ENCODE data around the gene CIAO2A.

Gene CIAO2A

GRCh38 chr15:64136347-64136746, 42.7 kb upstream of the CIAO2A start:
- no peak for DNase-seq (ENCODE audit: extremely low read depth, low read depth)
- no peak for TF ChIP-seq CTCF (IDR thresholded peaks at IDR 0.05; ENCODE audit: low read depth, low read length, missing control alignments)
- no peak overlapping the region for H3K4me3 ChIP-seq (replicated peaks; ENCODE audit: low read depth, low read length)

- H3K4me3 ChIP-seq (replicated peaks; ENCODE audit: low read depth, low read length): no peak overlapping the region
- no peak for DNase-seq (ENCODE audit: extremely low read depth, low read depth)
- no peak for TF ChIP-seq CTCF (IDR thresholded peaks at IDR 0.05; ENCODE audit: low read depth, low read length, missing control alignments)
These were observed 40.7 kb upstream of the CIAO2A start for GRCh38 chr15:64134345-64134829.

GRCh38 chr15:64133623-64134344, 40.1 kb upstream of the CIAO2A start:
- DNase-seq (ENCODE audit: extremely low read depth, low read depth): no peak
- no peak for TF ChIP-seq CTCF (IDR thresholded peaks at IDR 0.05; ENCODE audit: low read depth, low read length, missing control alignments)

GRCh38 chr15:64132217-64132616, 38.6 kb upstream of the CIAO2A start:
- H3K4me3 ChIP-seq (replicated peaks; ENCODE audit: low read depth, low read length): no peak overlapping the region
- no peak for DNase-seq (ENCODE audit: extremely low read depth, low read depth)
- TF ChIP-seq CTCF (IDR thresholded peaks at IDR 0.05; ENCODE audit: low read depth, low read length, missing control alignments): no peak

More at GRCh38 chr15:64133623-64134344, 40.1 kb upstream of the CIAO2A start:
- H3K4me3 ChIP-seq (replicated peaks; ENCODE audit: low read depth, low read length): no peak overlapping the region

- H3K4me3 ChIP-seq (replicated peaks; ENCODE audit: low read depth, low read length): no peak overlapping the region
- no peak for DNase-seq (ENCODE audit: extremely low read depth, low read depth)
- no peak for TF ChIP-seq CTCF (IDR thresholded peaks at IDR 0.05; ENCODE audit: low read depth, low read length, missing control alignments)
These were observed 37.9 kb upstream of the CIAO2A start for GRCh38 chr15:64131547-64131946.

- no peak overlapping the region for H3K4me3 ChIP-seq (replicated peaks; ENCODE audit: low read depth, low read length)
- DNase-seq (ENCODE audit: extremely low read depth, low read depth): no peak
- no peak for TF ChIP-seq CTCF (IDR thresholded peaks at IDR 0.05; ENCODE audit: low read depth, low read length, missing control alignments)
These were observed 36.5 kb upstream of the CIAO2A start for GRCh38 chr15:64130159-64130558.
